ENCODE results near the gene CNTNAP4. TPM values are rescaled to one million over a fixed set of nuclear protein-coding genes. Genes with fewer than 3 reads are reported as not detected.

CNTNAP4 gene
- total and polyA plus RNA-seq, 10 of the 15 experiments (the other 5 are each of a cell fraction or from before 2014, with no cell fraction given), result 0.45 to 1.9 (median 0.90) TPM

DNA sequence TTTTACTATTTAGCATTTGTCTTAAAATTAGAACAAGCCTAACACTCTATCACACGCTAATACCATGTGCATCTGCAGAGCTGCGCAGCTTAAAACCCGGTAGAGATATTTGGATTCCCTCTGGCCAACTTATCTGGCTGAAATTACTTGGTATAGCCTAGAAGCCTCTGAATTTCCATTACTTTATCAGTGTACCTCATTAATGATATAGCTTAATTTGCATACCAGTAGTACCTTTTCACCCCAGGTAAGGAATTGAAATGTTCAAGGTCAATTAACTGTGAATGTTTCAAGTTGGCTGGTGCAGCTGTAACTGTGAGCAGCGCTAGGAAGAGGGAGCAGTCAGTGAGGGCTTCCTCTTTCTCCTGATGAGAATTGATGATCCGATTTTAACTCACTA, 74.2 kb downstream of the CNTNAP4 start:
- ATAC-seq (no peak), FAIRE-seq (no peak), DNase-seq (ENCODE audit: low read depth, low spot score) (no peak)
- in situ Hi-C loops (cut with MboI), result no loop called here
- Histone ChIP-seq H3K27me3 (replicated peaks in 1 of 2; ENCODE audit: control insufficient read depth in 2 of 2, insufficient read depth in 2 of 2, low read length in 1 of 2) (no peaks in the 10 kb centered on the region), H4K20me1 (ENCODE audit: control insufficient read depth, insufficient read depth) (no peaks in the 10 kb centered on the region), H3K4me3 (no peak overlapping the region), H3K4me1 (ENCODE audit: control insufficient read depth, insufficient read depth, low read length) (no peaks in the 10 kb centered on the region), H2AFZ (ENCODE audit: control insufficient read depth, low read depth, low read length) (no peak overlapping the region), H3K9ac (ENCODE audit: control insufficient read depth, insufficient read depth, low read length) (no peak overlapping the region), H3K36me3 (ENCODE audit: control insufficient read depth in 2 of 2, insufficient read depth in 2 of 2, low read length in 1 of 2) (no peaks in the 10 kb centered on the region), H3K4me2 (ENCODE audit: control insufficient read depth, insufficient read depth) (no peak overlapping the region), H3K79me2 (ENCODE audit: control insufficient read depth, insufficient read depth, low read length) (no peaks in the 10 kb centered on the region), H3K27ac (ENCODE audit: control insufficient read depth, insufficient read depth) (no peak overlapping the region), H3K9me3 (replicated peaks; ENCODE audit: control insufficient read depth, insufficient read depth, low read length) (no peaks in the 10 kb centered on the region)
- no TSS peak for BruUV-seq (replicated peaks)
- ChIA-PET POLR2A (no interaction called here), CTCF (no interaction called here), RAD21 (ENCODE audit: unreplicated experiment) (no interaction called here), SMC1A (ENCODE audit: uncharacterized antibody, unreplicated experiment) (interaction anchor here (1.1 kb wide), 1 partner anchor 15 kb away, joined by 3 read pairs; no protein-coding TSS in a partner anchor)
- intact Hi-C loops (cut with micrococcal nuclease; ENCODE audit: unreplicated experiment), result no loop called here
- TF ChIP-seq IKZF2 (IDR thresholded peaks at IDR 0.05) (no peak), ETV6 (conservative IDR thresholded peaks at IDR 0.05 in 1 of 2, IDR thresholded peaks at IDR 0.05 in 1 of 2; ENCODE audit: borderline replicate concordance in 1 of 2, low read depth in 1 of 2) (no peak), BMI1 (IDR thresholded peaks at IDR 0.05; ENCODE audit: borderline replicate concordance) (no peak), NFYB (IDR thresholded peaks at IDR 0.05; ENCODE audit: insufficient read depth, low read depth, low read length) (no peak), NBN (IDR thresholded peaks at IDR 0.05) (no peak), EGR1 (IDR thresholded peaks at IDR 0.05; ENCODE audit: borderline replicate concordance in 1 of 2, low read depth in 2 of 2, low read length in 2 of 2) (no peak), GABPA (IDR thresholded peaks at IDR 0.05; ENCODE audit: low read depth) (no peak), JUNB (IDR thresholded peaks at IDR 0.05) (no peak), SREBF2 (IDR thresholded peaks at IDR 0.05; ENCODE audit: low read length) (no peak), RCOR1 (conservative IDR thresholded peaks at IDR 0.05; ENCODE audit: low read depth, low read length) (no peak), EP300 (IDR thresholded peaks at IDR 0.05; ENCODE audit: borderline replicate concordance in 1 of 2, control insufficient read depth in 1 of 2, low read depth in 2 of 2, low read length in 2 of 2) (no peak), SIN3A (IDR thresholded peaks at IDR 0.05; ENCODE audit: low read depth, low read length) (no peak), KLF5 (IDR thresholded peaks at IDR 0.05; ENCODE audit: partially characterized antibody) (no peak), HCFC1 (IDR thresholded peaks at IDR 0.05; ENCODE audit: low read length) (no peak), CBFB (IDR thresholded peaks at IDR 0.05; ENCODE audit: low read depth) (no peak), ASH2L (IDR thresholded peaks at IDR 0.05; ENCODE audit: borderline replicate concordance, low read depth) (no peak), MXI1 (IDR thresholded peaks at IDR 0.05; ENCODE audit: low read depth, low read length) (no peak), NFXL1 (IDR thresholded peaks at IDR 0.05; ENCODE audit: borderline replicate concordance) (no peak)
- TF ChIP-seq, protein P1, sequence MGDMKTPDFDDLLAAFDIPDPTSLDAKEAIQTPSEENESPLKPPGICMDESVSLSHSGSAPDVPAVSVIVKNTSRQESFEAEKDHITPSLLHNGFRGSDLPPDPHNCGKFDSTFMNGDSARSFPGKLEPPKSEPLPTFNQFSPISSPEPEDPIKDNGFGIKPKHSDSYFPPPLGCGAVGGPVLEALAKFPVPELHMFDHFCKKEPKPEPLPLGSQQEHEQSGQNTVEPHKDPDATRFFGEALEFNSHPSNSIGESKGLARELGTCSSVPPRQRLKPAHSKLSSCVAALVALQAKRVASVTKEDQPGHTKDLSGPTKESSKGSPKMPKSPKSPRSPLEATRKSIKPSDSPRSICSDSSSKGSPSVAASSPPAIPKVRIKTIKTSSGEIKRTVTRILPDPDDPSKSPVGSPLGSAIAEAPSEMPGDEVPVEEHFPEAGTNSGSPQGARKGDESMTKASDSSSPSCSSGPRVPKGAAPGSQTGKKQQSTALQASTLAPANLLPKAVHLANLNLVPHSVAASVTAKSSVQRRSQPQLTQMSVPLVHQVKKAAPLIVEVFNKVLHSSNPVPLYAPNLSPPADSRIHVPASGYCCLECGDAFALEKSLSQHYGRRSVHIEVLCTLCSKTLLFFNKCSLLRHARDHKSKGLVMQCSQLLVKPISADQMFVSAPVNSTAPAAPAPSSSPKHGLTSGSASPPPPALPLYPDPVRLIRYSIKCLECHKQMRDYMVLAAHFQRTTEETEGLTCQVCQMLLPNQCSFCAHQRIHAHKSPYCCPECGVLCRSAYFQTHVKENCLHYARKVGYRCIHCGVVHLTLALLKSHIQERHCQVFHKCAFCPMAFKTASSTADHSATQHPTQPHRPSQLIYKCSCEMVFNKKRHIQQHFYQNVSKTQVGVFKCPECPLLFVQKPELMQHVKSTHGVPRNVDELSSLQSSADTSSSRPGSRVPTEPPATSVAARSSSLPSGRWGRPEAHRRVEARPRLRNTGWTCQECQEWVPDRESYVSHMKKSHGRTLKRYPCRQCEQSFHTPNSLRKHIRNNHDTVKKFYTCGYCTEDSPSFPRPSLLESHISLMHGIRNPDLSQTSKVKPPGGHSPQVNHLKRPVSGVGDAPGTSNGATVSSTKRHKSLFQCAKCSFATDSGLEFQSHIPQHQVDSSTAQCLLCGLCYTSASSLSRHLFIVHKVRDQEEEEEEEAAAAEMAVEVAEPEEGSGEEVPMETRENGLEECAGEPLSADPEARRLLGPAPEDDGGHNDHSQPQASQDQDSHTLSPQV (IDR thresholded peaks at IDR 0.05), result no peak
- TF ChIP-seq, protein P2, sequence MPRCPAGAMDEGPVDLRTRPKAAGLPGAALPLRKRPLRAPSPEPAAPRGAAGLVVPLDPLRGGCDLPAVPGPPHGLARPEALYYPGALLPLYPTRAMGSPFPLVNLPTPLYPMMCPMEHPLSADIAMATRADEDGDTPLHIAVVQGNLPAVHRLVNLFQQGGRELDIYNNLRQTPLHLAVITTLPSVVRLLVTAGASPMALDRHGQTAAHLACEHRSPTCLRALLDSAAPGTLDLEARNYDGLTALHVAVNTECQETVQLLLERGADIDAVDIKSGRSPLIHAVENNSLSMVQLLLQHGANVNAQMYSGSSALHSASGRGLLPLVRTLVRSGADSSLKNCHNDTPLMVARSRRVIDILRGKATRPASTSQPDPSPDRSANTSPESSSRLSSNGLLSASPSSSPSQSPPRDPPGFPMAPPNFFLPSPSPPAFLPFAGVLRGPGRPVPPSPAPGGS (IDR thresholded peaks at IDR 0.05; ENCODE audit: borderline replicate concordance, insufficient read depth, low read depth, low read length, poor library complexity, severe bottlenecking), result no peak
- WGBS (ENCODE audit: insufficient coverage, insufficient replicate concordance, low lambda C conversion rate, missing lambda C conversion rate), result 30% methylated on average over 5 of the region's 5 CpGs

Measured in GM12878 (cell line).